PC-3 (cell line): ENCODE measurements around the gene ACTR1A. TPM values are rescaled to one million over a fixed set of nuclear protein-coding genes. Genes with fewer than 3 reads are reported as not detected.

Experiments
- ATAC-seq: fragments of 200-7000 bp; cut with Tn5 transposase; 2 replicates; pipeline ENCODE4 v1.9.1; 2020; ENCODE audit warnings: mild to moderate bottlenecking, moderate library complexity
- BruUV-seq: library from RNA; stranded (reverse); fragments of 400-500 nt; replicated peaks from 2 replicates; lab custom pipeline; 2021; lab: Mats Ljungman, UMichigan
- CTCF ChIA-PET: fragments of 300-600 bp; sonication (Branson Sonifier 250); formaldehyde crosslinking; loops from one replicate; lab custom pipeline; 2022; ENCODE audit warnings: antibody characterized with exemption; lab: Charles Lee
- POLR2A ChIA-PET: fragments of 300-600 bp; sonication (Branson Sonifier 250); formaldehyde crosslinking; loops from one replicate; lab custom pipeline; 2022; ENCODE audit warnings: antibody characterized with exemption; ENCODE audit not compliant: unreplicated experiment; lab: Charles Lee
- DNase-seq: peaks from one replicate; pipeline ENCODE4 v3.0.0-alpha.2; 2015
- H2AFZ ChIP-seq: fragments of 300-600 bp; sonication (generic); 2 replicates; pipeline ENCODE4 v1.6.0; 2016; ENCODE audit warnings: antibody characterized with exemption, low read length
- H3F3A ChIP-seq: fragments of 300-600 bp; sonication (generic); one replicate; pipeline ENCODE4 v1.6.0; 2017; ENCODE audit warnings: antibody characterized with exemption, low read length, control low read depth, mild to moderate bottlenecking; ENCODE audit not compliant: unreplicated experiment
- H3K27ac ChIP-seq: fragments of 300-600 bp; sonication (generic); 2 replicates; pipeline ENCODE4 v1.5.1; 2016; ENCODE audit warnings: mild to moderate bottlenecking, low read length
- H3K27me3 ChIP-seq: fragments of 300-600 bp; sonication (generic); 2 replicates; pipeline ENCODE4 v1.6.1; 2016; ENCODE audit warnings: low read length, mixed read lengths
- H3K36me3 ChIP-seq: fragments of 300-600 bp; sonication (generic); 2 replicates; pipeline ENCODE4 v1.6.1; 2016; ENCODE audit warnings: low read depth, mixed run types, low read length, mixed read lengths
- H3K4me1 ChIP-seq: fragments of 300-600 bp; sonication (generic); 2 replicates; pipeline ENCODE4 v1.5.1; 2016; ENCODE audit warnings: low read length; ENCODE audit not compliant: insufficient read depth
- H3K4me2 ChIP-seq: fragments of 300-600 bp; sonication (generic); 2 replicates; pipeline ENCODE4 v1.6.0; 2016; ENCODE audit warnings: low read length
- H3K4me3 ChIP-seq: fragments of 300-600 bp; sonication (generic); 2 replicates; pipeline ENCODE4 v1.5.1; 2016; ENCODE audit warnings: mild to moderate bottlenecking, low read length, mixed read lengths
- H3K79me2 ChIP-seq: fragments of 300-600 bp; sonication (generic); 2 replicates; pipeline ENCODE4 v1.6.1; 2017; ENCODE audit warnings: low read length, mixed read lengths
- H3K9ac ChIP-seq: fragments of 300-600 bp; sonication (generic); 2 replicates; pipeline ENCODE4 v1.6.0; 2016; ENCODE audit warnings: mild to moderate bottlenecking, low read length
- H3K9me2 ChIP-seq: fragments of 300-600 bp; sonication (generic); replicated peaks from 2 replicates; pipeline ENCODE4 v1.6.1; 2016; ENCODE audit warnings: mixed run types, low read length, mixed read lengths
- H3K9me3 ChIP-seq: fragments of 300-600 bp; sonication (generic); 2 replicates; pipeline ENCODE4 v1.6.1; 2016; ENCODE audit warnings: low read length, mixed read lengths
- H4K20me1 ChIP-seq: fragments of 300-600 bp; sonication (generic); 2 replicates; pipeline ENCODE4 v1.6.1; 2016; ENCODE audit warnings: low read length, mixed read lengths
- CTCF ChIP-seq: fragments of 300-600 bp; sonication (generic); conservative IDR thresholded peaks from 2 replicates; pipeline ENCODE4 v1.5.1; 2017; ENCODE audit warnings: antibody characterized with exemption, low read depth, mild to moderate bottlenecking, low read length
- EZH2 ChIP-seq: fragments of 300-600 bp; sonication (generic); IDR thresholded peaks from one replicate; pipeline ENCODE4 v1.6.1; 2017; ENCODE audit warnings: antibody characterized with exemption, mild to moderate bottlenecking, low read length; ENCODE audit not compliant: unreplicated experiment
- EZH2phosphoT487 ChIP-seq: fragments of 300-600 bp; sonication (generic); IDR thresholded peaks from 2 replicates; pipeline ENCODE4 v1.6.1; 2018; ENCODE audit warnings: mild to moderate bottlenecking, antibody characterized with exemption, low read length, borderline replicate concordance
- intact Hi-C: fragments of 100-400 bp; cut with micrococcal nuclease; formaldehyde crosslinking; loops from 2 replicates; pipeline ENCODE4 v1.9.0; 2023
- total RNA-seq: library from RNA; depleted of rRNA; stranded (reverse); fragments of >200 nt; gene quantifications from 2 replicates; pipeline ENCODE4 v1.2.3, GENCODE V29; 2014

Gene ACTR1A
- total RNA-seq, 1 experiment from 2014 or later = 69.9 TPM

GRCh38 chr10:102485093-102485784 lies 17.3 kb downstream of the ACTR1A start:
- Histone ChIP-seq H3K9me3 (no peaks in the 10 kb centered on the region), H4K20me1 (no peaks in the 10 kb centered on the region), H3K9me2 (no peaks in the 10 kb centered on the region), H2AFZ (no peak overlapping the region), H3K9ac (no peak overlapping the region), H3F3A (no peaks in the 10 kb centered on the region), H3K27me3 (no peaks in the 10 kb centered on the region), H3K27ac (no peak overlapping the region), H3K4me1 (no peaks in the 10 kb centered on the region), H3K4me3 (no peak overlapping the region), H3K36me3 (peaks cover 11% of the 10 kb centered on the region; the same call in 1 of the 2 replicates), H3K79me2 (no peaks in the 10 kb centered on the region), H3K4me2 (no peak overlapping the region)
- CTCF ChIA-PET = no interaction called here
- DNase-seq = no peak
- no TSS peak for BruUV-seq
- TF ChIP-seq EZH2phosphoT487 = no peak
- TF ChIP-seq CTCF = no peak
- no peak for TF ChIP-seq EZH2
- no peak for ATAC-seq
- intact Hi-C loops = no loop called here
- POLR2A ChIA-PET = no interaction called here

GRCh38 chr10:102484021-102484420 lies 18.5 kb downstream of the ACTR1A start:
- POLR2A ChIA-PET = no interaction called here

More at GRCh38 chr10:102484021-102484420, 18.5 kb downstream of the ACTR1A start:
- Histone ChIP-seq H3K9ac (no peak overlapping the region), H2AFZ (no peak overlapping the region), H3K79me2 (no peaks in the 10 kb centered on the region), H3K9me3 (no peaks in the 10 kb centered on the region), H3K4me2 (no peak overlapping the region), H4K20me1 (no peaks in the 10 kb centered on the region), H3K4me1 (no peaks in the 10 kb centered on the region), H3K27me3 (no peaks in the 10 kb centered on the region), H3K36me3 (peaks cover 11% of the 10 kb centered on the region; the same call in 1 of the 2 replicates), H3F3A (no peaks in the 10 kb centered on the region), H3K4me3 (no peak overlapping the region), H3K27ac (no peak overlapping the region), H3K9me2 (no peaks in the 10 kb centered on the region)
- TF ChIP-seq CTCF (no peak), EZH2phosphoT487 (no peak), EZH2 (no peak)
- DNase-seq = no peak
- intact Hi-C loops = no loop called here
- no peak for ATAC-seq
- BruUV-seq = no TSS peak
- CTCF ChIA-PET = no interaction called here
